Activated T-helper 9 cell treated with anti-CD3 and anti-CD28 coated beads, Interleukin-2, amount 50 U/mL, for 16 hours (primary cell): ENCODE results near the gene MSX1.

ENCODE experiments used
- DNase-seq: peaks from one replicate; pipeline ENCODE4 v3.0.0-alpha.2; 2020; ENCODE audit warnings: low read depth

Gene MSX1

GRCh38 chr4:4869731-4870571 is 10.5 kb downstream of the MSX1 start:
- no peak for DNase-seq

DNA sequence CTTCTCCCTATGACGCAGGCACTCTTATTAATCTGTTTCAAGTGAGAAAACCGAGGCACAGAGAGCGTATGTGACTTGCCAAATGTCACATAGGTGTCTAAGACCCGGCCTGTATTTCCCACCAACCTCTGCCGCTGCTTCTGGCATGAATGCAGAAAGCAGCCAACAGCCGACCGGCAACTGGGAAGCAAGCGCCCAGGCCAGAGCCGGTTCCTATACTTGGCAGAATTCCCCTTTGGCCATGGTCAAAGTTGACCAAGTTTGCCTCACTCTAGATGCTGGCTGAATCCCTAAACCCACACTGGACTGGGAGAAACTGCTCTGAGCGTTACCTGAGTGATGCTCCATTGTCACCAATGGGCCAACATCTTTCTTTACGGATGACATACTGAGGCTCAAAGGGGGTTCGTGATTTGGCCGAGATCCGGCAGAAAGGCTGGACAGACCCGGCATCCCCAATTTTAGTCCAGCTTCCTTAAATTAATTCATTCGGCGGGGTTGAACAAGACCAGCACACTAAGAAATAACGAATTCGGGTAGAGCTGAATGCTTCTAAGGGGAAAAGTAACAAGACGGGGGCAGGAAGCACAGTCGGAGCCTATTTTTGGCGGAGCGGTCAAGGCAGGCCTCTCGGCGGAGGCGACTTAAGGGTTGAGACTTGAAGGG is 11.2 kb downstream of the MSX1 start:
- no peak for DNase-seq

GRCh38 chr4:4871242-4871572 is 11.7 kb downstream of the MSX1 start:
- no peak for DNase-seq

- DNase-seq = no peak
These were observed 12.3 kb downstream of the MSX1 start for GRCh38 chr4:4871573-4872313.

- DNase-seq = no peak
These were observed 12.9 kb downstream of the MSX1 start for GRCh38 chr4:4872314-4872903.

- no peak for DNase-seq
These were observed 13.7 kb downstream of the MSX1 start for GRCh38 chr4:4873203-4873602.

DNA sequence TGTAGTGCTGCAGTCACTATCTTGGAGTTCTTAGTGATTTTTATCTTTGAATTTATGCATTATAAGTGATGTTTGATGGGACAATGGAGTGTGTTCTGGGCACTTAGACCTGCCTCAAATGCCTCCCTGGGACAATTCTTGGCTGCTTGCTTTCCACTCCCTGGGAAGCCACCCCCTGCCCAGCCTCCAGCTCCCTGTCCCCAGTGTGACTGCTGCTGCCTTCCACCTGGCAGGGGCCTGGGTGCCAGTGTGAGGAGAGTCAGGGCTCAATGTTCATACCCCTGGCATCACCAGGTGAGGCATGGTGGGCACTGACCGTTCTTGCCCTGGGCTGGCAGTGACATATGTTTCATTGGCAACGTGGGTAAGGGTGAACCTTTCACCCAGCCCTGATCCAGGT is 14.8 kb downstream of the MSX1 start:
- no peak for DNase-seq

- no peak for DNase-seq
These were observed 15.7 kb downstream of the MSX1 start for GRCh38 chr4:4875147-4875546.

- no peak for DNase-seq
These were observed 16.1 kb downstream of the MSX1 start for GRCh38 chr4:4875611-4876010.

DNA sequence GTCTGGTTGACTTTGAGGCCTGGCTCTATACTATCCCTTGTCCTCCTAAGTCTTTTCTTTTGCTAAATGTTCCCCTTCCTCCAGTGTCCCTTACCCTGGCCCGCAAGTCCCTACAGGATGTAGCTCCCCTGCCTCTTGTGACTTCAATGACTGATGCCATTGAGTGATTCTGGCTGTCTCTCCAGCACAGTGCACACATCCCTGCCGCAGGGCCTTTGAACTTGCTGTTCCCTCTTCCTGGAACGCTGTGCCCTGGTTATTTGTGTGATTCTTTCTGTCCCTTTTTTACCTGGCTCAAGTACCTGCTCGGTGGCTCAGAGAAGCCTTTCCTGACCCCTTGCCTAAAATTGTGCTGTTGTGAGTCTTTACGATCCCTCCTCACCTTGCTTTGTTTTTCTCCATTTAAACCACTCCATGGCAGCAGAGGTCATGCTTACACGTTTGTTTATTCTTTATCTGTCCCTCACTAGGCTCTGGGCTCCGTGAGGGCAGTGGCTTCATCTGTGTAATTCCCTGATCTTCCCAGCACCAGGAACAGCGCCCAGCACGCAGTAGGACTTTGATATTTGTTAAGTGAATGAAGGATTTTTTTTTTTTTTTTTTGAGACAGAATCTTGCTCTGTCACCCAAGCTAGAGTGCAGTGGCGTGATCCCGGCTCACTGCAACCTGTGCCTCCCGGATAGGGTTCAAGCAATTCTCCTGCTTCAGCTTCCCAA is 17.6 kb downstream of the MSX1 start:
- DNase-seq = no peak

DNA sequence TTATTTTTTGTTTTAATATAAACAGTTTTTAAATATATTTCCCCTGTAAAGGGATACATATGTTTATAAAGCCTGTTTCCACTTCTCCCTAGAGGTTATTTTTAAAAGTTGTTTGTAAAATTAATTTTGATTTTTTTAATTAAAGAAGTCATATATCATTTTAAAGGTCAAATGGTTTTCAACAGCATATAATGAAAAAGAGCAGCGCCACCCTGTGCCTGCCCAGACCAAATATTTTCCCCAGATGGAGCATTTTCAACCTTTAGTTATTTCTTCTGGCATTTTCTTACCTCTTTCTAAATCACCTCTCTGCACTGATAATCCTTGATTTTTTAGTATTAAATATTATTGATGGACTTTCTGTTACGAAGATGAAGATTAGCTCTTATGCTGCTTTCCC is 21.0 kb downstream of the MSX1 start:
- no peak for DNase-seq

GRCh38 chr4:4881432-4881831 is 22.0 kb downstream of the MSX1 start:
- no peak for DNase-seq

- DNase-seq = no peak
These were observed 25.1 kb downstream of the MSX1 start for GRCh38 chr4:4884611-4885010.

DNA sequence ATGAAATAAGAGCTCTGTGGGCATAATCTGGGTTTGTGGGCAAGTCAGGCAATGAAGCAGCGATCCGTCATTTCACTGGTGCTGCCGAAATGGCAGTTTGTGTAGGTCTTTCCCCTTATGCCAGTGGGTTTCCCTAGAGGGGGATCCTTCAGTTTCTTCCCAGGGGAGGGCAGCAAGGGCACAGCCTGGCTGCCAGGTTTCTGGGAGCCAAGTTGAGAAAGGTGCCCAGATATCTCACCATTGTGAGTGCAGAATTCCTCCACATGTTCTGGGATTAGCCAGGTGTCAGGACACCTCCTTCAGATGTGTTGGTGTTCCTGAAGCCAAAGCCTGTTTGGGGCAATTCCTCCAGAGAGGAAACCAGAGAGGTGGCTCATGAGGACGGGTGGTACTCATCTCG is 28.0 kb downstream of the MSX1 start:
- no peak for DNase-seq

DNA sequence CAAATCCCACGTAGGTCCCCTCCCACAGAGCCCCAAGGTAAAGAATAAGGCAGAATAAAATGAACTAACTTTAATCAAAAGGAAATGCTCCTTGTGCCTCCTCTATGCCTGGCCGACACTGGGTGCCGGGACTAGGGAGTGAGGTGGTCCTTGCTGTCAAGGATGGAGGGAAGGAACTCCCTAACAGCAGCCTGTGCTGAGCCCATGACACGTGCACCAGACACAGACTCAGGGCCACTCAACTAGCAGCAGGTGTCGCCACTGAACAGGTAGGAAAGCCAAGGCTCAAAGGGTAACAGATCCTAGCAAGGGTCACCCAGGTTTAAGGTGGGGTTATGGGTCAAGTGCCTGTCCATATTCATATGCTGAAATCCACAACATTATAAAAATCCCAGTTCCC is 29.2 kb downstream of the MSX1 start:
- DNase-seq = no peak

DNA sequence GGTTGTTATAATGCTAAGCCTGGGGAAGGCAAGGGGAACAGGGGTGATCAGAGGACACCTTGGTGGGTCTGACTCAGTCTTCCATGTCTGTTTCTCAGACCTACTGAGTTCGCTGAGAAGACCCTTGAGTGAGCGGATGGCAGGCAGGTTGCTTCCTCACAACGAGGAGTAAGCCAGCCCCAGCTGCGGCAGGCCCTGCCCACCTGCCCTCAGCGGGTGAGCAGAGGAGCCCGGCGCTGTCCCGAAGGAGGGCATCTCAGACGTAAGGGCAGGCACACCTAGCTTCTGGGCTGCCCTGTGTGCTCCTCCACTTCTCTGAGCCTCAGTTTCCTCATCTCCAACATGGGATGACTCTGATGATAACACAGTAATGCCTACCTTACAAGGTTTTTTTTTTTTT is 30.3 kb downstream of the MSX1 start:
- DNase-seq = no peak

- DNase-seq = no peak
These were observed 31.2 kb downstream of the MSX1 start for GRCh38 chr4:4890574-4891255.

GRCh38 chr4:4893721-4894120 is 34.3 kb downstream of the MSX1 start:
- DNase-seq = no peak

GRCh38 chr4:4899202-4899925 is 39.9 kb downstream of the MSX1 start:
- no peak for DNase-seq

- no peak for DNase-seq
These were observed 42.4 kb downstream of the MSX1 start for GRCh38 chr4:4901877-4902276.

DNA sequence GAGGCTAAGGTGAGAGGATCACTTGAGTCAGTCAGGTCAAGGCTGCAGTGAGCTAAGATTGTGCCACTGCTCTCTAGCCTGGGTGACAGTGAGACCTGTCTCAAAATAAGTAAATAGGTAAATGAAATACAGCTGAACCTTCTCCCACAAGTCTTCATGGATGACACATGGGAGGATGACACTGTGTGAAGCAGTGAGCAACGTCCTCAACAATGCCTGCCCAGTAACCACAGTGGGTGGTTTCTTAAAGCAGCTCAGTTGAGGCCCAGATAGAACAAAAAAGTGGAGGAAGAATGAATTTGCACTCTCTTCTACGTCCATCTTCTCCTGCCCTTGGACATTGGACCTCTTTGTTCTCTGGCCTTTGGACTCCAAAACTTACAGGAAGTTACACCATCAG is 52.7 kb downstream of the MSX1 start:
- DNase-seq = no peak
